ENCODE measurements around the gene PLEKHG4B.
"Not testable (repeated sequence)": the region's sequence is repeated elsewhere in the genome, so short reads cannot be mapped to it uniquely, and the experiment has no call there.

The PLEKHG4B gene

GRCh38 chr5:204966-205670 lies 113.2 kb downstream of the PLEKHG4B start:
- DNase-seq, result no peak

GRCh38 chr5:206406-206805 lies 114.4 kb downstream of the PLEKHG4B start:
- DNase-seq, result no peak

GRCh38 chr5:206927-207536 lies 115.1 kb downstream of the PLEKHG4B start:
- no peak for DNase-seq

GRCh38 chr5:207599-207998 lies 115.6 kb downstream of the PLEKHG4B start:
- no peak for DNase-seq

- no peak for DNase-seq
These were observed 116.6 kb downstream of the PLEKHG4B start for GRCh38 chr5:208449-209114.

- DNase-seq, result no peak
These were observed 121.9 kb downstream of the PLEKHG4B start for GRCh38 chr5:213803-214395.

- DNase-seq, result not testable (repeated sequence)
These were observed 123.3 kb downstream of the PLEKHG4B start for GRCh38 chr5:215256-215655.

- DNase-seq, result not testable (repeated sequence)
These were observed 124.1 kb downstream of the PLEKHG4B start for GRCh38 chr5:216076-216475.

- DNase-seq, result peak; percentile 97
These were observed 125.8 kb downstream of the PLEKHG4B start, which contains the start of the genes CCDC127 and SDHA for GRCh38 chr5:217494-218456. Gene CCDC127 (minus strand): TSS chr5:218153. CDS start chr5:216849, 1,304 bp downstream. Gene SDHA (plus strand): TSS chr5:218320. CDS start chr5:218356, 36 bp downstream.

GRCh38 chr5:218457-219291 lies 126.7 kb downstream of the PLEKHG4B start:
- DNase-seq, result peak; percentile 18

GRCh38 chr5:219460-219863 lies 127.5 kb downstream of the PLEKHG4B start:
- DNase-seq, result peak; percentile 44

- peak; percentile 55 for DNase-seq
These were observed 128.0 kb downstream of the PLEKHG4B start for GRCh38 chr5:219991-220390.

GRCh38 chr5:222951-223715 lies 131.2 kb downstream of the PLEKHG4B start:
- DNase-seq, result not testable (repeated sequence)

- DNase-seq, result no peak
These were observed 131.8 kb downstream of the PLEKHG4B start for GRCh38 chr5:223791-224190.

GRCh38 chr5:225334-225733 lies 133.4 kb downstream of the PLEKHG4B start:
- no peak for DNase-seq

GRCh38 chr5:227375-227774 lies 135.4 kb downstream of the PLEKHG4B start:
- not testable (repeated sequence) for DNase-seq

- no peak for DNase-seq
These were observed 136.9 kb downstream of the PLEKHG4B start for GRCh38 chr5:228886-229285.

GRCh38 chr5:230711-231110 lies 138.7 kb downstream of the PLEKHG4B start:
- no peak for DNase-seq

- DNase-seq, result no peak
These were observed 139.7 kb downstream of the PLEKHG4B start for GRCh38 chr5:231661-232060.

GRCh38 chr5:233426-233825 lies 141.5 kb downstream of the PLEKHG4B start:
- not testable (repeated sequence) for DNase-seq

All from CD4-positive, alpha-beta T cell treated with Interleukin-21 for 1 hour (primary cell).